H1 (cell line): ENCODE measurements around the gene SPECC1. TPM values are rescaled to one million over a fixed set of nuclear protein-coding genes. Genes with fewer than 3 reads are reported as not detected.

Source experiments
- POLR2AphosphoS5 ChIP-seq: IDR thresholded peaks from 2 replicates; pipeline ENCODE4 v1.6.1; 2011; ENCODE audit warnings: low read depth, low read length
- SP4 ChIP-seq: IDR thresholded peaks from 2 replicates; pipeline ENCODE4 v1.6.1; 2012; ENCODE audit warnings: low read length, inconsistent platforms
- polyA plus RNA-seq, 7 experiments: library from polyadenylated mRNA; depleted of rRNA in 3 of 7; stranded (reverse) in 5 of 7; unstranded in 2 of 7; fragments of >200 nt in 5 of 7; fragments of 200-250 nt in 2 of 7; gene quantifications; 1 replicate in 5 of 7; 2 replicates in 1 of 7; 4 replicates in 1 of 7; pipeline versions ENCODE4 v1.2.1 to v1.2.3, GENCODE V29; 2011 to 2013; ENCODE audit warnings: missing spikeins in 2 of 7, mixed read lengths in 2 of 7
- total RNA-seq: library from RNA; stranded (reverse); fragmentation: NEBNext Ultra II Directional; extraction: Animal tissue kit (Norgen Biotek cat#: 25700); gene quantifications from 2 replicates; pipeline ENCODE4 v1.2.1, GENCODE V29; 2021

Gene SPECC1
- total and polyA plus RNA-seq, 2 of the 8 experiments (the other 6 are each of a cell fraction or from before 2014, with no cell fraction given), result 35.8 to 87.9 TPM

- TF ChIP-seq POLR2AphosphoS5 (no peak), SP4 (no peak)
Measured at GRCh38 chr17:19996086-19996485, 13.1 kb upstream of the SPECC1 start (continued).
